Calu3 (cell line): ENCODE results near the gene KANSL1. TPM values are rescaled to one million over a fixed set of nuclear protein-coding genes. Genes with fewer than 3 reads are reported as not detected.
"Not testable (repeated sequence)": the region's sequence is repeated elsewhere in the genome, so short reads cannot be mapped to it uniquely, and the experiment has no call there.

ENCODE experiments used
- BruUV-seq: library from RNA; stranded (reverse); fragments of 400-500 nt; replicated peaks from 2 replicates; lab custom pipeline; 2021; lab: Mats Ljungman, UMichigan
- CTCF ChIA-PET: fragments of 300-600 bp; sonication (Branson Sonifier 250); formaldehyde crosslinking; loops from one replicate; lab custom pipeline; 2022; ENCODE audit warnings: antibody characterized with exemption; lab: Charles Lee
- DNase-seq: peaks from one replicate; pipeline ENCODE4 v3.0.0; 2022
- H3K27ac Mint-ChIP-seq: one replicate; pipeline ENCODE4 v1.8.0; 2022; ENCODE audit warnings: mixed read lengths; ENCODE audit not compliant: unreplicated experiment
- H3K27me3 Mint-ChIP-seq: one replicate; pipeline ENCODE4 v1.8.0; 2022; ENCODE audit warnings: mixed read lengths; ENCODE audit not compliant: unreplicated experiment
- H3K36me3 Mint-ChIP-seq: one replicate; pipeline ENCODE4 v1.8.0; 2022; ENCODE audit warnings: mild to moderate bottlenecking, moderate library complexity, mixed read lengths; ENCODE audit not compliant: insufficient read depth, unreplicated experiment
- H3K4me1 Mint-ChIP-seq: one replicate; pipeline ENCODE4 v1.8.0; 2022; ENCODE audit warnings: mild to moderate bottlenecking, low read depth, mixed read lengths; ENCODE audit not compliant: unreplicated experiment
- H3K4me3 Mint-ChIP-seq: one replicate; pipeline ENCODE4 v1.8.0; 2022; ENCODE audit warnings: mild to moderate bottlenecking, low read depth, moderate library complexity, mixed read lengths; ENCODE audit not compliant: unreplicated experiment
- H3K9me3 Mint-ChIP-seq: one replicate; pipeline ENCODE4 v1.8.0; 2022; ENCODE audit warnings: low read depth, mixed read lengths; ENCODE audit not compliant: unreplicated experiment
- CTCF ChIP-seq: fragments of 200-600 bp; IDR thresholded peaks from one replicate; pipeline ENCODE4 v1.8.0; 2022; ENCODE audit warnings: antibody characterized with exemption; ENCODE audit not compliant: unreplicated experiment
- intact Hi-C: fragments of 100-400 bp; cut with micrococcal nuclease; formaldehyde crosslinking; loops from one replicate; pipeline ENCODE4 v1.10.0; 2022; ENCODE audit not compliant: unreplicated experiment
- total RNA-seq: library from RNA; stranded (reverse); gene quantifications from 2 replicates; pipeline ENCODE4 v1.2.3, GENCODE V29; 2022

KANSL1 gene
- total RNA-seq, 1 experiment from 2014 or later = 190 TPM

- Mint-ChIP-seq H3K27ac (no peak overlapping the region), H3K36me3 (peaks cover 22% of the 10 kb centered on the region), H3K27me3 (no peaks in the 10 kb centered on the region), H3K9me3 (no peaks in the 10 kb centered on the region), H3K4me3 (no peak overlapping the region), H3K4me1 (no peaks in the 10 kb centered on the region)
- no peak for TF ChIP-seq CTCF
- DNase-seq = no peak
- no TSS peak for BruUV-seq
- intact Hi-C loops = no loop called here
- CTCF ChIA-PET = interaction anchor here (1.0 kb wide), 1 partner anchor 47 kb away, joined by 3 read pairs; no protein-coding TSS in a partner anchor
Measured at GRCh38 chr17:46090871-46091270, 102.4 kb downstream of the KANSL1 start.

- Mint-ChIP-seq H3K9me3 (no peaks in the 10 kb centered on the region), H3K36me3 (peaks cover 32% of the 10 kb centered on the region), H3K27ac (no peak overlapping the region), H3K4me1 (no peaks in the 10 kb centered on the region), H3K4me3 (no peak overlapping the region), H3K27me3 (no peaks in the 10 kb centered on the region)
- no peak for DNase-seq
- CTCF ChIA-PET = interaction anchor here (0.6 to 0.7 kb wide), 2 partner anchors 174 to 1044 kb away, joined by 4 to 6 read pairs; no protein-coding TSS in a partner anchor
- TF ChIP-seq CTCF = no peak
- BruUV-seq = no TSS peak
- intact Hi-C loops = no loop called here
Measured at GRCh38 chr17:46089389-46089965, 103.8 kb downstream of the KANSL1 start.

GRCh38 chr17:46088595-46088994, 104.6 kb downstream of the KANSL1 start:
- no peaks in the 10 kb centered on the region for H3K9me3 Mint-ChIP-seq
- intact Hi-C loops = no loop called here
- no peak overlapping the region for H3K4me3 Mint-ChIP-seq
- TF ChIP-seq CTCF = no peak
- no peaks in the 10 kb centered on the region for H3K27me3 Mint-ChIP-seq
- peaks cover 33% of the 10 kb centered on the region for H3K36me3 Mint-ChIP-seq
- H3K4me1 Mint-ChIP-seq = no peaks in the 10 kb centered on the region
- no peak for DNase-seq
- no TSS peak for BruUV-seq
- H3K27ac Mint-ChIP-seq = no peak overlapping the region
- CTCF ChIA-PET = no interaction called here

- intact Hi-C loops, H3K27me3 Mint-ChIP-seq, H3K9me3 Mint-ChIP-seq, DNase-seq, H3K4me3 Mint-ChIP-seq, H3K4me1 Mint-ChIP-seq, H3K27ac Mint-ChIP-seq, BruUV-seq: not testable (repeated sequence)
- peaks cover 34% of the 10 kb centered on the region for H3K36me3 Mint-ChIP-seq
- CTCF ChIA-PET = interaction anchor here (1.4 kb wide), 1 partner anchor 105 kb away, joined by 4 read pairs; the partner anchor contains the start of gene KANSL1
Measured at GRCh38 chr17:46087871-46088270, 105.4 kb downstream of the KANSL1 start.

- H3K27ac Mint-ChIP-seq = no peak overlapping the region
- H3K9me3 Mint-ChIP-seq = no peaks in the 10 kb centered on the region
- CTCF ChIA-PET = interaction anchor here (0.5 to 1.4 kb wide), 2 partner anchors 34 to 106 kb away, joined by 4 to 5 read pairs; partner anchors contain the start of gene KANSL1
- no peak for TF ChIP-seq CTCF
- intact Hi-C loops = no loop called here
- no TSS peak for BruUV-seq
- no peaks in the 10 kb centered on the region for H3K27me3 Mint-ChIP-seq
- H3K4me1 Mint-ChIP-seq = peaks cover 11% of the 10 kb centered on the region
- no peak overlapping the region for H3K4me3 Mint-ChIP-seq
- peaks cover 39% of the 10 kb centered on the region for H3K36me3 Mint-ChIP-seq
- no peak for DNase-seq
Measured at GRCh38 chr17:46086821-46087220, 106.4 kb downstream of the KANSL1 start.
